ENCODE results near the gene SLC25A4. TPM values are rescaled to one million over a fixed set of nuclear protein-coding genes. Genes with fewer than 3 reads are reported as not detected.

Gene SLC25A4
- total RNA-seq, 3 donors from 2014 or later (not counting 1 experiment from before 2014, with no cell fraction given), result 5.6 to 8.2 (median 7.5) TPM

DNA sequence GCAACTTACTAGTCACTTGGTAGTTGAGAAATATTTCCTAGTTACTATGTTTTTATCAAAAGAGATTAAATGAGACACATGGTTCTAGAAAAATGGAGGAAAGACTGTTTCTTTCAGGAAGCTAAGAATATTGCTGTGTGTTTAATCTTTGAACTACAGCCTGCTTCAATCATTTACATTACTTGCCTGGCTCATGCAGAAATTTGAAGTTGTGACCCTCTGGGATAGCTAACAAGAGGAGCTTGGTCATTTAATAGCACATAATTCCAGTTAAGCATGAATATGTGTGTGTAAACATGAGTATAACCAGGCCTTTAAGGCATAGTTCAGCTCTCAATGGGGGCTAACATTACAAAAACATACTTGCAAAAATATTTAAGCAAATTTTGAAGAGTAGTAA lies 44.6 kb upstream of the SLC25A4 start:
- Histone ChIP-seq H3K9me3 (ENCODE audit: control insufficient read depth, insufficient read depth, low read length) (no peaks in the 10 kb centered on the region), H3K4me3 (ENCODE audit: low read length) (no peak overlapping the region), H3K27ac (ENCODE audit: low read length) (no peak overlapping the region), H3K4me1 (ENCODE audit: control insufficient read depth, insufficient read depth, low read length) (no peaks in the 10 kb centered on the region), H3K36me3 (ENCODE audit: control insufficient read depth, insufficient read depth, low read length) (no peaks in the 10 kb centered on the region), H3K27me3 (ENCODE audit: control insufficient read depth, insufficient read depth, low read length) (no peaks in the 10 kb centered on the region)
- no peak for DNase-seq
- TF ChIP-seq, protein P1, sequence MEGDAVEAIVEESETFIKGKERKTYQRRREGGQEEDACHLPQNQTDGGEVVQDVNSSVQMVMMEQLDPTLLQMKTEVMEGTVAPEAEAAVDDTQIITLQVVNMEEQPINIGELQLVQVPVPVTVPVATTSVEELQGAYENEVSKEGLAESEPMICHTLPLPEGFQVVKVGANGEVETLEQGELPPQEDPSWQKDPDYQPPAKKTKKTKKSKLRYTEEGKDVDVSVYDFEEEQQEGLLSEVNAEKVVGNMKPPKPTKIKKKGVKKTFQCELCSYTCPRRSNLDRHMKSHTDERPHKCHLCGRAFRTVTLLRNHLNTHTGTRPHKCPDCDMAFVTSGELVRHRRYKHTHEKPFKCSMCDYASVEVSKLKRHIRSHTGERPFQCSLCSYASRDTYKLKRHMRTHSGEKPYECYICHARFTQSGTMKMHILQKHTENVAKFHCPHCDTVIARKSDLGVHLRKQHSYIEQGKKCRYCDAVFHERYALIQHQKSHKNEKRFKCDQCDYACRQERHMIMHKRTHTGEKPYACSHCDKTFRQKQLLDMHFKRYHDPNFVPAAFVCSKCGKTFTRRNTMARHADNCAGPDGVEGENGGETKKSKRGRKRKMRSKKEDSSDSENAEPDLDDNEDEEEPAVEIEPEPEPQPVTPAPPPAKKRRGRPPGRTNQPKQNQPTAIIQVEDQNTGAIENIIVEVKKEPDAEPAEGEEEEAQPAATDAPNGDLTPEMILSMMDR (IDR thresholded peaks at IDR 0.05), result no peak
- Mint-ChIP-seq H3K27ac (no peak overlapping the region), H3K27me3 (ENCODE audit: low read depth in 2 of 2) (peaks cover 15 to 32% of the 10 kb centered on the region in 2 donors), H3K4me3 (no peak overlapping the region), H3K4me1 (no peaks in the 10 kb centered on the region), H3K9me3 (no peaks in the 10 kb centered on the region), H3K36me3 (no peaks in the 10 kb centered on the region)
- no peak for ATAC-seq
- intact Hi-C loops (cut with micrococcal nuclease), result no loop called here

DNA sequence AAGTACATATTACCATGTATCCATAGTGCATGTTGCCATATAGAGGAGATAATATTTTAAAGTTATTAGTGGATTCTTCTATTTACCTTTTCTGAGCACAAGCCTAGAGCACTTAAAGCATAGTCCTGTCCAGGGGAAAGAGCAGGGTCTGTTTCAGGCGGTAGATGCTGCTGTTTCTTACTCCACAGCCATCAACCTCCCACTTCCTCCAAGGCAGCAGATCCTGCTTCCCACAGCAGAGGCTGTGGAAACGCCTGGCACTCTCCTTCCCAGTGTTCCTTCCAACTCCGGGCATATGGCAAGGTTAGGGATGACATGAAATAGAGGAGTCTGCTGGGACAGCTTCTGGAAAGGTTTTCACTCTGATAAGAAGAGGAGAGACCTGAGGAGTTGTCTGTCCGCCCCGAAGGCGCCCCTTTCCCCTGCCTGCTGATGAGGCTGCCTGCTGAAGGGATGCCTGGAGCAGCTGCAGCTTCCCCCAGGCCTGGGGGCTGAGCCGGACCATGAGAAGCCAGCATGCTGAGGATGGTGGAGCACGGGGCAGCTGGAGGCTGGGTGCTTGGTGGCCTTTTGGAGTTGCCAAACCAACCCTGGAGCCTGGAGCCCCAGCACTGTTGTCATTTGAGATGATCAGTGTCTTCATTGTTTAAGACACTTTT lies 43.9 kb upstream of the SLC25A4 start:
- no peaks in the 10 kb centered on the region for H3K4me1 ChIP-seq (ENCODE audit: control insufficient read depth, insufficient read depth, low read length)
- no peak overlapping the region for H3K4me3 ChIP-seq (ENCODE audit: low read length)
- H3K27ac Mint-ChIP-seq, result no peak overlapping the region
- 69% methylated on average over 8 of the region's 8 CpGs for WGBS (ENCODE audit: insufficient coverage)
- H3K4me3 Mint-ChIP-seq, result no peak overlapping the region
- no peak for DNase-seq
- H3K27me3 Mint-ChIP-seq (ENCODE audit: low read depth in 2 of 2), result peaks cover 18 to 30% of the 10 kb centered on the region in 2 donors
- H3K36me3 ChIP-seq (ENCODE audit: control insufficient read depth, insufficient read depth, low read length), result no peaks in the 10 kb centered on the region
- TF ChIP-seq, protein P1 (IDR thresholded peaks at IDR 0.05), result no peak
- no peaks in the 10 kb centered on the region for H3K36me3 Mint-ChIP-seq
- intact Hi-C loops (cut with micrococcal nuclease), result no loop called here
- no peaks in the 10 kb centered on the region for H3K27me3 ChIP-seq (ENCODE audit: control insufficient read depth, insufficient read depth, low read length)
- no peak for ATAC-seq
- H3K9me3 ChIP-seq (ENCODE audit: control insufficient read depth, insufficient read depth, low read length), result no peaks in the 10 kb centered on the region
- H3K9me3 Mint-ChIP-seq, result no peaks in the 10 kb centered on the region
- no peaks in the 10 kb centered on the region for H3K4me1 Mint-ChIP-seq
- no peak overlapping the region for H3K27ac ChIP-seq (ENCODE audit: low read length)

DNA sequence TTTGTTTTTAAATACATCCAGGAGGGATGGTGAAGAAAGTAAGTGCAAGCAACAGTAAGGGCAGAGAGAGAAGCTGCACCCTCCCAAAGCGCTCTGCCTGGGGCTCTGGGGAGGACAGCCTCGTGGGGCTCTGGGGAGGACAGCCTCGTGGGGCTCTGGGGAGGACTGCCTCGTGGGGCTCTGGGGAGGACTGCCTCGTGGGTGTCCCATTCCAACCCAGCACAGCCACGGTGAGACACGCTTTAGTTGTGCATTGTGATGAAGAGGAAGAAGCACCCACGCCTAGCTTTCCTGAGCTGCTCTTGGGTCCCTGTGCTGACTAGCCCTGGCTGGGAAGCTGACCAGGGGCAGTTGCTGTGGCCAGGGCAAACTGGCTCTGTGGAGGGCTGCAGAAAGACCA lies 43.1 kb upstream of the SLC25A4 start:
- Mint-ChIP-seq H3K27me3 (ENCODE audit: low read depth in 2 of 2) (peaks cover 18 to 28% of the 10 kb centered on the region in 2 donors), H3K36me3 (no peaks in the 10 kb centered on the region), H3K4me1 (no peaks in the 10 kb centered on the region), H3K9me3 (no peaks in the 10 kb centered on the region), H3K27ac (no peak overlapping the region), H3K4me3 (no peak overlapping the region)
- no peaks in the 10 kb centered on the region for H3K4me1 ChIP-seq (ENCODE audit: control insufficient read depth, insufficient read depth, low read length)
- 73% methylated on average over 8 of the region's 8 CpGs for WGBS (ENCODE audit: insufficient coverage)
- H3K27ac ChIP-seq (ENCODE audit: low read length), result no peak overlapping the region
- TF ChIP-seq, protein P1 (IDR thresholded peaks at IDR 0.05), result no peak
- intact Hi-C loops (cut with micrococcal nuclease), result no loop called here
- H3K9me3 ChIP-seq (ENCODE audit: control insufficient read depth, insufficient read depth, low read length), result no peaks in the 10 kb centered on the region
- DNase-seq (no peak), ATAC-seq (no peak)
- no peaks in the 10 kb centered on the region for H3K36me3 ChIP-seq (ENCODE audit: control insufficient read depth, insufficient read depth, low read length)
- no peak overlapping the region for H3K4me3 ChIP-seq (ENCODE audit: low read length)
- no peaks in the 10 kb centered on the region for H3K27me3 ChIP-seq (ENCODE audit: control insufficient read depth, insufficient read depth, low read length)

DNA sequence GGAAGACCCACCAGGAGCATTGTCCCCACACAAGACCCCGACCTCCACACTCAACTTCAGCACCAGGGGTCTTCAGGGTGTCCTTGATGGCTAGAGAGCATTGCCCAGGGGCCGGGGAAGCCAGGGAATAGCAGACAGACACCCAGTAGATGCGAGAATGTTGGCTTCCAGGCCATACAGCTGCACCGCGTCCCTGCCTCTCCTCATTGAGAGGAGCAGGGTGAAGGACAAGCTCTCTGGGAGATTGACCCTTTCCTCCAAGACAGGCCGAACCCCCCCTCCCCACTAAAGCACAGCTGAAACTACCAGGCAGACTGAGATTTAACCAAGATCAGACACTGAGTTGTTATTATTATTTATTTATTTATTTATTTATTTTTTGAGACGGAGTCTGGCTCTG lies 42.6 kb upstream of the SLC25A4 start:
- no peaks in the 10 kb centered on the region for H3K4me1 Mint-ChIP-seq
- TF ChIP-seq, protein P1 (IDR thresholded peaks at IDR 0.05), result no peak
- Histone ChIP-seq H3K27ac (ENCODE audit: low read length) (no peak overlapping the region), H3K36me3 (ENCODE audit: control insufficient read depth, insufficient read depth, low read length) (no peaks in the 10 kb centered on the region), H3K4me1 (ENCODE audit: control insufficient read depth, insufficient read depth, low read length) (no peaks in the 10 kb centered on the region), H3K9me3 (ENCODE audit: control insufficient read depth, insufficient read depth, low read length) (no peaks in the 10 kb centered on the region), H3K27me3 (ENCODE audit: control insufficient read depth, insufficient read depth, low read length) (no peaks in the 10 kb centered on the region), H3K4me3 (ENCODE audit: low read length) (no peak overlapping the region)
- DNase-seq, result no peak
- ATAC-seq, result no peak
- H3K27ac Mint-ChIP-seq, result no peak overlapping the region
- peaks cover 18 to 23% of the 10 kb centered on the region in 2 donors for H3K27me3 Mint-ChIP-seq (ENCODE audit: low read depth in 2 of 2)
- 84% methylated on average over 7 of the region's 7 CpGs for WGBS (ENCODE audit: insufficient coverage)
- no peaks in the 10 kb centered on the region for H3K36me3 Mint-ChIP-seq
- no peak overlapping the region for H3K4me3 Mint-ChIP-seq
- intact Hi-C loops (cut with micrococcal nuclease), result no loop called here
- H3K9me3 Mint-ChIP-seq, result no peaks in the 10 kb centered on the region

Measured in natural killer cell (primary cell).